Activated T-cell treated with anti-CD3 and anti-CD28 coated beads, Interleukin-2, amount 50 U/mL, for 72 hours (primary cell): ENCODE data around the gene ADPRS. TPM values are rescaled to one million over a fixed set of nuclear protein-coding genes. Genes with fewer than 3 reads are reported as not detected.

Source experiments
- ATAC-seq, 2 donors: fragments of 150-1000 bp; cut with Tn5 transposase; replicated peaks in 1 of 2; 2 replicates each; pipeline ENCODE4 v1.10.0; 2021; ENCODE audit warnings: moderate library complexity in 2 of 2, mild to moderate bottlenecking in 1 of 2
- DNase-seq, 2 donors: peaks; one replicate each; pipeline ENCODE4 v3.0.0; 2021 to 2022; ENCODE audit warnings: mixed read lengths in 1 of 2
- H3K27ac Mint-ChIP-seq: one replicate; pipeline ENCODE4 v1.8.0; 2022; ENCODE audit warnings: mild to moderate bottlenecking, moderate library complexity, mixed read lengths
- H3K27me3 Mint-ChIP-seq: one replicate; pipeline ENCODE4 v1.8.0; 2022; ENCODE audit warnings: low read depth, mixed read lengths
- H3K36me3 Mint-ChIP-seq, 2 donors: one replicate each; pipeline ENCODE4 v1.8.0; 2022; ENCODE audit warnings: mixed read lengths in 2 of 2, mild to moderate bottlenecking in 1 of 2; ENCODE audit not compliant: insufficient read depth in 2 of 2
- H3K4me1 Mint-ChIP-seq: one replicate; pipeline ENCODE4 v1.8.0; 2022; ENCODE audit warnings: low read depth, mixed read lengths
- H3K4me3 Mint-ChIP-seq, 2 donors: one replicate each; pipeline ENCODE4 v1.8.0; 2022; ENCODE audit warnings: mild to moderate bottlenecking in 2 of 2, mixed read lengths in 2 of 2, moderate library complexity in 2 of 2
- H3K9me3 Mint-ChIP-seq, 2 donors: one replicate each; pipeline ENCODE4 v1.8.0; 2022; ENCODE audit warnings: mixed read lengths in 2 of 2
- total RNA-seq, 2 donors: library from RNA; stranded (reverse); gene quantifications; one replicate each; pipeline ENCODE4 v1.2.3, GENCODE V29; 2022

ADPRS gene
- total RNA-seq, 2 donors from 2014 or later = 23.2 to 28.9 TPM

- Mint-ChIP-seq H3K27ac (no peak overlapping the region), H3K4me1 (peaks cover 19% of the 10 kb centered on the region), H3K9me3 (no peaks in the 10 kb centered on the region), H3K27me3 (no peaks in the 10 kb centered on the region), H3K4me3 (no peak overlapping the region), H3K36me3 (no peaks in the 10 kb centered on the region)
- DNase-seq = no peak
- ATAC-seq = no peak
Observed at GRCh38 chr1:36106269-36106668, 17.6 kb downstream of the ADPRS start.

- ATAC-seq (no peak), DNase-seq (no peak)
- Mint-ChIP-seq H3K27ac (no peak overlapping the region), H3K36me3 (no peaks in the 10 kb centered on the region), H3K9me3 (no peaks in the 10 kb centered on the region), H3K4me3 (no peak overlapping the region), H3K27me3 (no peaks in the 10 kb centered on the region), H3K4me1 (peaks cover 21% of the 10 kb centered on the region)
Observed at GRCh38 chr1:36107394-36107793, 18.7 kb downstream of the ADPRS start.

DNA sequence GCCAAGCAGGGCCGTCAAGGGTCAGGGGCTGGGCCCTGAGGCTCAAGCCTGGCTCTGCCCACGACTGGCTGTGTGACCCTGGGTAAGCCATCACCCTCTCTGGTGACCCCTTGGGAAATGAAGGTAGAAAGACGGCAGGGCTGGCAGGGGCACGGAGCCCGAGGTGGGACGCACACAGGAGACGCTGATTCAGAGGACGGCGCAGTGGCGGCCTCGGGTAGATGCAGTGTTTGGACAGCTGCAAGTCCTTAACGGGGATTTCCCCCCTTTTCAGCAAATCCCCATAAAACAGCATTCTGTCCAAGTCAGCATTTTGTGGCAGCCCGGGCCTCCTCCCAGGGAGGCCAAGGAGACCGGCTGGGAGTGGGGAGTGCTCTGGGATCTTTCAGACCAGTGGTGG is 19.6 kb downstream of the ADPRS start:
- Mint-ChIP-seq H3K4me1 (peaks cover 21% of the 10 kb centered on the region), H3K9me3 (no peaks in the 10 kb centered on the region), H3K36me3 (no peaks in the 10 kb centered on the region), H3K27me3 (no peaks in the 10 kb centered on the region), H3K27ac (peak overlapping the region; percentile 40), H3K4me3 (no peak overlapping the region)
- ATAC-seq = no peak
- no peak for DNase-seq

- ATAC-seq (peak; percentile 94 to 96), DNase-seq (peak; percentile 61 to 66)
- H3K4me1 Mint-ChIP-seq = peaks cover 21% of the 10 kb centered on the region
- H3K27ac Mint-ChIP-seq = peak overlapping the region; percentile 49
- H3K27me3 Mint-ChIP-seq = no peaks in the 10 kb centered on the region
- H3K9me3 Mint-ChIP-seq = no peaks in the 10 kb centered on the region
- H3K36me3 Mint-ChIP-seq = no peaks in the 10 kb centered on the region
- H3K4me3 Mint-ChIP-seq = peak overlapping the region; percentile 32 to 66
Observed at GRCh38 chr1:36109041-36109679, 20.5 kb downstream of the ADPRS start.

GRCh38 chr1:36111151-36111550 is 22.5 kb downstream of the ADPRS start:
- no peak for ATAC-seq
- H3K9me3 Mint-ChIP-seq = no peaks in the 10 kb centered on the region
- H3K27ac Mint-ChIP-seq = peak overlapping the region; percentile 11
- peaks cover 21% of the 10 kb centered on the region for H3K4me1 Mint-ChIP-seq
- H3K4me3 Mint-ChIP-seq = no peak overlapping the region
- no peak for DNase-seq
- H3K36me3 Mint-ChIP-seq = no peaks in the 10 kb centered on the region
- H3K27me3 Mint-ChIP-seq = no peaks in the 10 kb centered on the region

DNA sequence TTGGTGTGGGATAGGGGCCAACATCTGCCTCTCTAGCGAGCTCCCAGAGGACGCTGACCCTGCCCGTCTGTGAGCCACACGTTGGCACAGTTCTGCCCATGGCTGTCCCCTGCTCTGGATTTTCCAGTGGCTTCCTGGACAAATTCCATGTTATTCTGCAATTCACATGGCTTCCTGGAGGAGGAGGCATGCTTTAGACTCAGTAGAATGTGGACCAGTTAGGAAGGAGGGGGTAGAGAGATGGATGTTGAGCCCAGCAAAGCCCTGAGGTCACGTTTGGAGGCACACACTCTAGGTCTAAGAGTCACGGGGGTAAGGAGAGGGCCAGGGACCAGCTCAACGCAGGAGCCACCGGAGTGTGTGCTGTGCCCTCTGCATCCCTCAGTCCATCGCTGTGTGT is 24.1 kb downstream of the ADPRS start:
- ATAC-seq = no peak

GRCh38 chr1:36114371-36114770 is 25.7 kb downstream of the ADPRS start:
- Mint-ChIP-seq H3K4me3 (no peak overlapping the region), H3K27me3 (no peaks in the 10 kb centered on the region), H3K27ac (no peak overlapping the region), H3K36me3 (no peaks in the 10 kb centered on the region), H3K4me1 (peaks cover 16% of the 10 kb centered on the region), H3K9me3 (no peaks in the 10 kb centered on the region)
- no peak for DNase-seq
- ATAC-seq = no peak

More for the DNA sequence above, 24.1 kb downstream of the ADPRS start:
- no peaks in the 10 kb centered on the region for H3K36me3 Mint-ChIP-seq
- no peak overlapping the region for H3K4me3 Mint-ChIP-seq
- H3K9me3 Mint-ChIP-seq = no peaks in the 10 kb centered on the region
- H3K27me3 Mint-ChIP-seq = no peaks in the 10 kb centered on the region
- DNase-seq = no peak
- peaks cover 21% of the 10 kb centered on the region for H3K4me1 Mint-ChIP-seq
- H3K27ac Mint-ChIP-seq = no peak overlapping the region

- no peak for DNase-seq
- H3K9me3 Mint-ChIP-seq = no peaks in the 10 kb centered on the region
- peaks cover 10% of the 10 kb centered on the region for H3K4me1 Mint-ChIP-seq
- no peak for ATAC-seq
- H3K4me3 Mint-ChIP-seq = no peak overlapping the region
- H3K36me3 Mint-ChIP-seq = no peaks in the 10 kb centered on the region
- no peaks in the 10 kb centered on the region for H3K27me3 Mint-ChIP-seq
- no peak overlapping the region for H3K27ac Mint-ChIP-seq
Observed at GRCh38 chr1:36115200-36115669, 26.5 kb downstream of the ADPRS start.

DNA sequence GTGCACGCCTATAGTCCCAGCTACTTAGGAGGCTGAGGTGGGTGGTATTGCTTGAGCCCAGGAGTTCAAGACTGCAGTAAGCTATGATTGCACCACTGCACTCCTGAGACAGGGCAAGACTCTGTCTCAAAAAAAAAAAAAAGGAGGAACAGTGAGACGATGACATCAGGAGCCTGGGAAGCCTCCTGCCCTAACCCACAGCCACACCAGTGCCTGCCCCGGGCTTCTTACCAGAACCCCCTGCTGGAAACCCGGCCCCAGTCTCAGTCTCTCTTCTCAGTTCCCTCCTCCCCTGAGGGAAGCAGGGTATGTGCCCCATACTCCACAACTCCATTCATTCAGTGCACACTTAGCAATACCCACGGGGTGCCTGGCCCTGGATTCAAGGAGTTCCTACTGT is 27.2 kb downstream of the ADPRS start:
- Mint-ChIP-seq H3K4me1 (peaks cover 5% of the 10 kb centered on the region), H3K36me3 (no peaks in the 10 kb centered on the region), H3K4me3 (no peak overlapping the region), H3K27ac (no peak overlapping the region), H3K27me3 (no peaks in the 10 kb centered on the region), H3K9me3 (no peaks in the 10 kb centered on the region)
- DNase-seq (no peak), ATAC-seq (no peak)

DNA sequence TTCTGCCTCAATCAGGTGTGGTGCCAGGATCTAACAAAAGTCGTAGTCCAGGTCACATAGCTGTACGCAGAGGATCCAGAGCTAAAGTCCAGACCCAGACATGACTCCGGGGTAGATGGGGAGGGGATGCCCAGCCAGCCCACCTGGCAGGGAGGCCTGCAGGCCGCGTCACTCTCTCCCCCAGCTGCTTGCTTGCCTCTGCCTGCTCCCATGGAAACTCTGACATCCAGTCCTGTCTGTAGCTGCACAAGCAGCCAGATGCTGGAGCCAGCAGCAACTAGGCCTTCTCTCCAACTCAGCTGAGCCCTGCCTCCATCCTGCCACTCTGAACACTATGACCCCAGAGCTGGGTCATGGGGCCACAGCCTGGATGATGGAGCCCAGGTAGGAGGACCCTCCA is 28.2 kb downstream of the ADPRS start:
- Mint-ChIP-seq H3K4me1 (no peaks in the 10 kb centered on the region), H3K27ac (no peak overlapping the region), H3K36me3 (no peaks in the 10 kb centered on the region), H3K4me3 (no peak overlapping the region), H3K27me3 (no peaks in the 10 kb centered on the region), H3K9me3 (no peaks in the 10 kb centered on the region)
- ATAC-seq (no peak), DNase-seq (no peak)

DNA sequence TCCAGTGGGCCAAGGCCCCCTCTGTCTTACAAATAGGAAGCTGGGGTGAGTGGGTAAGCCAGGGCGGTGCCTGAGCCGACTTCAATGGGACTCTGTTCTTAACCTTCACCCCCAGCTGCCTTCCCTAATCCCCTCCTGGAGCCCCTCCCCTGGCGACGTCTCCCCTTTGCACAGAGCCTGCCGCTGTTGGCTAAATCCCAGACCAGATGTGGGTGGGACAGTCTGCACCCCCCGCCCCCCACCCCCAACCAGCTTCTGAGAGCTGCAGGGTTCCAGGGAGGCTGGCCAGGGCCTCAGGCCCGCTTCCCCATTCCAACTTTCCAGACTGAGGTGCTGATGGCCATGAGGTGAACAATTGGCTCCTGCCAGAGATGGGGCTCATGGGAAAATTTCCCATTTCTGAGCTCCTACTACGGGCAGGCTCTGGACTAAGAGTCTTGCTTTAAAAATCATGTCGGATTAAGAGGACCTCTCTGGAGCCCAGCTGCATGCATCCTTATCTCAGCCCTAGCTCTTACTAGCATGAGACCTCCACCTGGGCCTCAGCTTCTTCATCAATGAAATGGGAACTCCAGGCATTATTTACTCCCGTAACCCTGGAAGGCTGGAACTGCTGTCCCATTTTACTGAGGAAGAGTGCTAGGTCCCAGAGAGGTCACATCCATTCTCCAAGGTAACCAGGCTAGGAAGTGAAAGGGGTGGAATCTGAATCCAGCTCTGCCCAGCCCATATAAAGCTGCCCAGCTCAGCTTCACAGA is 29.9 kb downstream of the ADPRS start:
- Mint-ChIP-seq H3K27ac (no peak overlapping the region), H3K4me1 (peaks cover 11% of the 10 kb centered on the region), H3K4me3 (no peak overlapping the region), H3K27me3 (peaks cover 15% of the 10 kb centered on the region), H3K9me3 (no peaks in the 10 kb centered on the region), H3K36me3 (no peaks in the 10 kb centered on the region)
- DNase-seq (no peak), ATAC-seq (no peak)

DNA sequence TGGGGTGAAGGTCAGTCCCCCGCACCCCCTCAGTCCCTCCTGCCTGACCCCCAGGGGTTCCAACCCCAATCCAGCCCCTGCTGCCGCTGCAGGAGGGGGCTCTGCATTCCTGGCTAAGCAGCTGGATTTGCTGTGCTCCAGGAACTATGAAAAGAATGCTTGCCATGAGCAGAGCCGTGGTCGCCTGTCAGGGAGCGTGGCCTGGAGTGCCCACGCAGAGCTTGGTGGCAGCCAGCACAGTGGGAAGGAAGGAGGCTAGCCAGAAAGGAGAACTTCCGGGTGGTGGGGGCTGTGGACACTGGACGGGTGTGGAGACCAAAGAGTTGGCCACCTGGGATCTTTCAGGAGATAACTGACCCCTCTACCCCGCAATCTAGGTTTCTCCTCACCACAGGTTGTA is 30.8 kb downstream of the ADPRS start:
- peaks cover 12% of the 10 kb centered on the region for H3K4me1 Mint-ChIP-seq
- no peak overlapping the region for H3K4me3 Mint-ChIP-seq
- H3K9me3 Mint-ChIP-seq = no peaks in the 10 kb centered on the region
- H3K27ac Mint-ChIP-seq = no peak overlapping the region
- DNase-seq = no peak
- ATAC-seq = no peak
- no peaks in the 10 kb centered on the region for H3K36me3 Mint-ChIP-seq
- peaks cover 22% of the 10 kb centered on the region for H3K27me3 Mint-ChIP-seq

GRCh38 chr1:36122062-36123030 is 33.7 kb downstream of the ADPRS start:
- no peak overlapping the region for H3K4me3 Mint-ChIP-seq
- H3K27me3 Mint-ChIP-seq = peaks cover 36% of the 10 kb centered on the region
- ATAC-seq = peak in 1 of 2 donors; percentile 19
- H3K27ac Mint-ChIP-seq = no peak overlapping the region
- H3K4me1 Mint-ChIP-seq = peaks cover 19% of the 10 kb centered on the region
- no peaks in the 10 kb centered on the region for H3K36me3 Mint-ChIP-seq
- DNase-seq = no peak
- no peaks in the 10 kb centered on the region for H3K9me3 Mint-ChIP-seq
